Stimulated activated CD4-positive, alpha-beta T cell treated with anti-CD3 and anti-CD28 coated beads, Interleukin-2, amount 100 ng/mL, for 4 hours (primary cell): ENCODE data around the gene KRIT1.
"Not testable (repeated sequence)": the region's sequence is repeated elsewhere in the genome, so short reads cannot be mapped to it uniquely, and the experiment has no call there.

Source experiments
- DNase-seq: peaks from one replicate; pipeline ENCODE4 v3.0.0-alpha.2; 2020; ENCODE audit warnings: low read depth

The KRIT1 gene

GRCh38 chr7:92245487-92246359, at the start of gene KRIT1, which contains the start of gene ANKIB1:
KRIT1 (minus strand) TSS chr7:92245914; CDS start chr7:92242135, 3,779 bp downstream.
ANKIB1 (plus strand) TSS chr7:92245974; CDS start chr7:92294979, 49,005 bp downstream.
- peak; percentile 79 for DNase-seq

GRCh38 chr7:92295391-92295790, 49.7 kb upstream of the KRIT1 start:
- no peak for DNase-seq

- no peak for DNase-seq
Measured at GRCh38 chr7:92293896-92294590, 48.3 kb upstream of the KRIT1 start.

DNA sequence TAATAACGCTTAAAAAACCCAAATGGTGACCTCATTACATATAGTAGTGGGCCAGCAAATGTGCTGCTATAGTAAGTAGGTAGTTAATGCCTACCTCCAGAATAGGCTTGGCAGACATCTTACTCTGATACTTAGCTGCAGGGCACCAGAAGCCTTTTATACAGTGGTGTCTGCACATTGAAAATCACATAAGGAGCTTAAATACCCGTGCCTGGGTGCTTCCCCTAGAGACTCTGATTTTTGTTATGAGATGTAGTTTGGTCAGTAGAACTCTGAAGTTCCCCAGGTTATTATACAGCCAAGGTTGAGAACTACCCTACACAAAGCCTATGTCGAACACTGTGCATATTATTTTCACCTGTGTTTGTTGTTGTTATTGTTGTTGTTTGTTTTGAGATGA, 47.3 kb upstream of the KRIT1 start:
- no peak for DNase-seq

DNA sequence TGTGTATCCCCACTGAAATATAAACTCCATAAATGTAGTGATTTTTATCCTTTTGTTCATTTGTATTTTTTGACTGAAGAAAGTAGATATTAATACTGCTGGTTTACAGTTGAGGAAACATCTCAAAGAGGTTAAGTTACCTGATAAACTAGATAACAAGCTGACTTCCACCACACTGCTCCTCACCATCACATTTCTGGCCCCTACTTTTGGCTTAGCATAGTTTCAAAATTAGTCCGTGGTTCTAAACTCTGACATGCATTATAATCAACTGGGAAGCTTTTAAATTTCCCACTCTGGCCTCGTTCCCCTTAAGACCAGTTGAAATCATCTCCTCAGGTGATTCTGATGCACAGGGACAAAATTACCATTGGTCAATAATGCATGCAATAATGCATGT, 43.6 kb upstream of the KRIT1 start:
- DNase-seq: no peak

- no peak for DNase-seq
Measured at GRCh38 chr7:92282930-92283329, 37.2 kb upstream of the KRIT1 start.

DNA sequence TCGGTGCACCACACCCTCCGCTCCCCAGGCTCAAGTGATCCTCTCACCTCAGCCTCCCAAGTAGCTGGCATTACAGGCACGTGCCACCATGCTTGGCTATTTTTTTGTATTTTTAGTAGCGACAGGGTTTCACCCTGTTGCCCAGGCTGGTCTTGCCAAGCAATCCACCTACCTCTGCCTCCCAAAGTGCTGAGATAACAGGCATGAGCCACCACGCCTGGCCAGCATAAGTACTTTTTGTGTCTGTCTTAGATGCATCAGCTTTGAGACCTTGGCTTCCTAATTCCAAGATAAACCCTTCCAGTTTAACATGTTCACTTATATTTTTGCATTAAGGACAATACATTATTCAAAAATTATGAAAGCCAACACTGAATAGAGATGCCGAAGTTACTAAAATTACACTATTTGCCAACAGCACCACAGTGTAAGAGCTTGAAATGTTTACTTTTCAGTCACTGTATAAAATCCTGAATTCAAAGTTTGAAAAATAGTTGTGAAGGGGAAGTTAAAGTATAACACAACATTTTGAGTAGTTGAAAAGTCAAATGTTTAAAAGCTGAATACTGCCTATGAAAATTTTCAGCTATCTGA, 36.6 kb upstream of the KRIT1 start:
- no peak for DNase-seq

- no peak for DNase-seq
Measured at GRCh38 chr7:92281031-92281430, 35.3 kb upstream of the KRIT1 start.

GRCh38 chr7:92279396-92280031, 33.8 kb upstream of the KRIT1 start:
- DNase-seq: no peak

- no peak for DNase-seq
Measured at GRCh38 chr7:92276460-92276864, 30.7 kb upstream of the KRIT1 start.

GRCh38 chr7:92275327-92275726, 29.6 kb upstream of the KRIT1 start:
- no peak for DNase-seq

DNA sequence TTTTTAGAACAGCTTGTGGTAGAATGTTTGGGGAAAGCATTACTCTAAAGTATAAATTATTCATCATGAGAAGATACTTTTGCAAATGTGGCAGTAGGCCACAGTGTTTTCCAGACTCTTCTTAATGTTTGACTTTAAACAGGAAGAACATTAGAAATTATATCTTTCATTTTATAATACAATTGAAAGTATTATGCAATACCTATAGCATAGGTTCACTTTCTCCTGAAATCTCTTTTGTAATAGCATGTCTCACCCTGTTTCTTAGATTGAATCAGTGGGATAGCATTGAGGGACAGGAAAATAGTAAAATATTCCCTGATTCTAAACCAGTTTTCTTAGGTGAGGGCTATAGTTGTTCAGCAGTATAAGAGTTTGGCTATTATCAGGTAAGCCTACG, 23.2 kb upstream of the KRIT1 start:
- no peak for DNase-seq

- no peak for DNase-seq
Measured at GRCh38 chr7:92266415-92267241, 20.9 kb upstream of the KRIT1 start.

DNA sequence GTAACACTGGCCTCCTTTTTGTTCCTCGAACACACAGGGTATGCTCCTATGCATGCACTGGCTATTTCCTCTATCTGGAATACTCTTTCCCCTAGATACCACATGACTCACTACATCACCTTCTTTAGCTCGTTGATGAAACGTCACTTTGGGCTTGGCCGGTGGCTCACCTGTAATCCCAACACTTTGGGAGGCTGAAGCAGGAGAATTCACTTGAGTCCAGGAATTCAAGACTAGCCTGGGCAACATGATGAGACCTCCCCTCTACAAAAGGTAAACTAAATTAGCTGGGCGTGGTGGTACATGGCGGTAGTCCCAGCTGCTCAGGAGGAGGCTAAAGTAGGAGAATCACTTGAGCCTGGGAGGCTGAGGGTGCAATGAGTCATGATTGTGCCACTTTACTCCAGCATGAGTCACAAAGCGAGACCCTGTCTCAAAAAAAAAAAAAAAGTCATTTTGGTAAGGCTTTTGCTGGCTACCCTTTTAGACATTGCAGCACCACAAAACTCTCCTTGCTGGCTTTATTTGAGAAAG, 14.6 kb upstream of the KRIT1 start:
- DNase-seq: no peak

DNA sequence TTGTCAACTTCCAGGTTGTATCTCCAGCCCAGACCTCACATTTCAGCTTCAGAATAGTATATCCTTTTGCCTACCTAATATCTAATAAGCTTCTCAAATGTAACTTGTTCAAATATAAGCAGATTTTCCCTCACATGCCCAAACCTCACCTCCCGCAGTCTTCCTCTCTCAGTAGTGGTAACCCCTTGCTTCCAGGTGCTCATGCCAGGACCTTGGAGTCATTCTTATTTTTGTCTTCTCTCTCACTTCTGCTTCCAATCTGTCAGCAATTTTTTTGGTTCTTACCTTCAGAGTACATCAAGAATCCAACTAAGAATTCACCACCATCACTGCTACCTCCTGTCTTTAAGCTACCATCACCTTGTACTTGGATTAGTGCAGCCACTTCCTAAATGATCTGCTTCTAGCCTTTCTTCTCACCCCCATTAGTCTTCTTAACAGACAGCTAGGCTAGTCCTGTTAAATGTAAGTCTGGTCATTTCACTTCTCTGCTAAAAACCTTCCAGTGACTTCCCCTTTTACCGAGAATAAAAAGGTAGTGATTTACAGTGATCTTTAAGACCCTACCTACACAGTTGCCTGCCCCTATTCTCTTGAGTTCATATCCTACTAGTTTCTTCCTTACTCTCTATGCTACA, 14.0 kb upstream of the KRIT1 start:
- DNase-seq: no peak

- DNase-seq: no peak
Measured at GRCh38 chr7:92259062-92259461, 13.3 kb upstream of the KRIT1 start.

- DNase-seq: no peak
Measured at GRCh38 chr7:92255308-92255707, 9.6 kb upstream of the KRIT1 start.

DNA sequence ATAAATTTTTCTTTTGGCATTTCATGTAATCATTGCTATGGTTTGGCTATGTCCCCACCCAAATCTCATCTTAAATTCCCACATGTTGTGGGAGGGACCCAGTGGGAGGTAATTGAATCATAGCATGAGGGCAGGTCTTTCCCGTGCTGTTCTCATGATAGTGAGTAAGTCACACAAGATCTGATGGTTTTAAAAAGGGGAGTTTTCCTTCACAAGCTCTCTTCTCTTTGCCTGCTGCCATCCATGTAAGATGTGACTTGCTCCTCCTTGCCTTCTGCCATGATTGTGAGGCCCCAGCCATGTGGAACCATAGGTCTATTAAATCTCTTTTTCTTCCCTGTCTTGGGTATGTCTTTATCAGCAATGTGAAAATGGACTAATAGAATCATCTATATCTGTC, 9.1 kb upstream of the KRIT1 start:
- not testable (repeated sequence) for DNase-seq

- DNase-seq: no peak
Measured at GRCh38 chr7:92253251-92253650, 7.5 kb upstream of the KRIT1 start.

- no peak for DNase-seq
Measured at GRCh38 chr7:92251181-92251580, 5.5 kb upstream of the KRIT1 start.

- no peak for DNase-seq
Measured at GRCh38 chr7:92250603-92251002, 4.9 kb upstream of the KRIT1 start.
